SW 1271 (cell line): Measurements from ENCODE around the gene TNFRSF14.
"Not testable (repeated sequence)": the region's sequence is repeated elsewhere in the genome, so short reads cannot be mapped to it uniquely, and the experiment has no call there.

ENCODE experiments used
- DNase-seq, 2 experiments: peaks; one replicate each; lab custom pipeline; 2025; lab: John Stamatoyannopoulos, UW

Gene TNFRSF14

DNA sequence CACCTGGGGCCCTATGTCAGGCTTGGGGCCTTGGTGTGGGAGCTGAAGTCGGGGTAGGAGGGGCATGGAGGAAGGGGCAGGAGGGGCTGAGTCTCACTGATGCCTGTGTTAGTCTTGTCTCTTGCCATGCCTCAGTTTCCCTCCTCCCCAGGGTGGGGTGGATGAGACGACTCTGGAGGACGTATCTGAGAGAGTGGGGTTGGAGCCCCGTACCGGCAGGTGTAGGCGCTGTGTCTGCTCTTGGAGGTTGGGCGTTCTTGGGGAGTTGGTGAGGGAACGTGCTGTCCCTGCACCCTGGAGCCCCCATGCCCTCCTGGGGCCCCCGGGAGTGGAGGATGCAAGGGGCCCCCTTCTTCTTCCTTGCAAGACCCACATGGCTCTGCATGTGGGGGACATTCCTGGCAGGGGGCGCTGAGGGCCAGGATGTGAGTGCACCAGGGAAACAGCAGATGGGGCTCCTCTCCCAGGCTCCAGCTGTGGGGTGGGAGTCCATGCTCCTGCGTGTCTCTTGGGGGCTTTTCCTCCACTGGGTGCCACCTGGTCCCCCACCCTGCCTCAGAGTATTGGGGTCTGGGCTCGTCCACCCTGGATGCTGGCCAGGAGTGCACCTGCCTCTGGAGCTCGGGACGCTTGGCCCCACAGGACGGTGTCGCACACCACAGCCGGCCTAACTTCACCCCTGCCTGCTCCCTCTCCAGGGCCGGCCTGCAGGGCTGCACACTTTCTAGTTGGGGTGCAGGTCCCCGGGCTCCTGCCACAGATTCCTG lies 1.4 kb upstream of the TNFRSF14 start:
- no peak for DNase-seq

DNA sequence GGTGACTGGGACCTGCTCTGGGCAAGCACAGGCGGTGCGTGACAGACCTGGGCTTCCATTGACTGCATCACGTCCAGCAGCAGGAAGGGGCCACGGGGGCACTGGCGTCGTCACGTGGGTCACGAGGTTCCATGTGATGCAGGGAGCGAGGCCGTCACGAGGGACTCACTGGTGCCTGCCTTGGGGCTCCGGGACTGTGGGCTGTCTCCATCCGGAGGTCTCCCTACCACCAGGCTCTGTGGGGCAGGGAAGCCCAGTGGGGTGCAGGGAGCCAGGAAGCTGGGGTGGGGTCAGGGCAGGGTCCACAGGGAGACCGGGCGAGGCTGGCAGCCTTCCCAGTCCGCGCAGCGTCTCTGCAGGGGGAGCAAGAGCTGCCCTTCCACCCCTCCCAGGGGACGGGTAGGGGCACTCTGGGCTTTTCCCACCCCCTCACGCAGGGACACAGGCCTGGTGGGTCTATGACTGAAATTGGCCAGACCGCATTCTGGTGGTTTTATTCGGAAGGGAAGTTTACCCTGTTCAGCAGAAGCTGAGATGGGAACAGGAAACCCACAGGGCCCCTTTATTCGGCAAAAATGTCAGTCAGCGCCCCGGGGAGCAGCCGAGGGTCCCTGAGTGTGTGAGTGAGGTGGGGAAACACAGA lies 416 bp upstream of the TNFRSF14 start:
- DNase-seq = no peak

DNA sequence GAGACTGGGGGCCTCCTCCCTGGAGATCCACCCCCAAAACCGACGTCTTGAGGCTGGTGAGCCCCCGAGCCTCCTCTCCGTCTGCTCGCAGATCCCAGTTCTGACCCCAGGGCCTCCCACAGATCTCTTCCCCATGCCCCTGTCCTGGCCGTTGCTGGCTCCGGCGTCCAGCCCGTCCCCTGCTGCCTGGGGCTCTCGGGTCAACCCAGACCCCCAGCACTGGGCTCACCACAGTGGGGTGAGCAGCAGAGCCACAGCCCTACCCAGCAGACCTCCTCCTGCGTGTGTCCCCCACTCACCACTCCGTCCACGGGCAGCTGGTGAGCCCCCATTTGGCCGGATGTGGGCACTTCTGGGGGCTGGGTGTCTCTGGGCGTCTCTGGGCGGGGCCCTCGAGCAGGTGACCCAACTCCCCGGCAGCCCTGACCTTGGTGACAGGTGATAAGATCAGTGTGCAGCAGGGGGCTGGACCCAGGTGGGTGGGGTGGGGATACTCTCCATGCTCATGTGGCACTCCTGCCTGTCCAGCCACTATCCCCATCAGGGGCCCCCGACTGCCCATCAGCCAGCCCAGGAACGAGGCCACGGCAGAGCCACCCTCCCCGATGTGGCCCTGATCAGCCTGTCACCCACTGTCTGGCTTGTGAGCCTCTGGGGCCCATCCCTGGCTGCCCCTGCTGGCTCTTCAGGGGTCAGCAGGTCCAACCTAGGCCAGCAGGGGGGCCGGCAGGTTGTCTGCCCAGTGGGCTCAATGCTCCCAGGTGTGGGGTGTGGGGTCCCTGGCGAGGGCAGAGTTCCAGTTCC lies 709 bp downstream of the TNFRSF14 start:
- DNase-seq = no peak

DNA sequence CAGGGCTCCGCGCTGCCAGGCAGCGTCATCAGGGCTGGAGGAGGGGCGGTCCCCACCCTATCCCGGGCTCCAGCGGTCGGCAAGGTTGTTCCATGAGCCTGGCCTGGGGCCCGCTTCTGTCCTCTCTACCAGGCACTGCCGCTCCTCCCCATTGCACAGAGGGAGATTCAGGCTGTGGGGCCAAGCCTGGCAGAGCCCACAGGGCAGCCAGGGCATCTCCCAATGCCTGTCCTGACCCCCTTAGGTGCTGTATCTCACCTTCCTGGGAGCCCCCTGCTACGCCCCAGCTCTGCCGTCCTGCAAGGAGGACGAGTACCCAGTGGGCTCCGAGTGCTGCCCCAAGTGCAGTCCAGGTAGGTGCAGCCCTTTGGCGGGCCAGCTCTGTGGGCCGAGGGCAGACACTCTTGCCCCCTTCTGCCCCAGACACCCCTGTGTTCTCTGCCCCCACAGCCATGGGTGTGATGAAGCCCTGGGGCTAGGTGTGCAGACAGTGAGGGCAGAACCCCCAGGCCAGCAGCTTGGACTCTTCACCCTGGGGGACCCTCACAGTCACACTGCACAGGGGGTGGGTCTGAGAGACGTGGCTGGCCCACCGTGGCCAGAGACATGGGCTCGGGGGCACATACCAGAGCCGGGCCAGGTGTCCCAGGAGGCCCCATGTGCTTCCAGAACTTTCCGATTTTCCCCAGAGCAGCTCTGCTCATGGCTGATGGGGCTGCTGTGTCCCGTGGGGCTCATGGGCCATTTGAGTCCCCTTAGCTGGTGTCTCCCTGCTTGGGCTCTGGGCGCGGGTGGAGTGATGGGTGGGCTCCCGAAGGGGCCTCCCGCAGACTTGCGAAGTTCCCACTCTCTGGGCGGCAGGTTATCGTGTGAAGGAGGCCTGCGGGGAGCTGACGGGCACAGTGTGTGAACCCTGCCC lies 1.6 kb downstream of the TNFRSF14 start:
- DNase-seq = no peak

DNA sequence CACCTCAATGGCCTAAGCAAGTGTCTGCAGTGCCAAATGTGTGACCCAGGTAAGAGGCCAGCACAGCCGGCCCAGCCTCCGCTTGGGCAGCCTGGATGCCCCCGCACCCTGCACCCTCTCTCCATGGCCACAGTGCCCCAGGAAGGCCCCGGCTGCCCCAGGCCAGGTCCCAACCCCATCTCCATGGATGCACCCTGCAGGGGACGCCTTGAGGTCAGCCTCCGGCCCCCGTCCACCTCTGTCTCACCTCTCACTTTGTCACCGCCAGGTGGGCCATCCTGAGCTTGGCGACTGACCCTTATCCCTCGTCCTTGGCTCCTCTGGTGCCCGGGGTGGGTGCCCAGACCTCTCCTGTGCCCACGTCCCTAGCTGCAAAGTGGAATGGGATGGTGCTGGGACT lies 2.2 kb downstream of the TNFRSF14 start:
- DNase-seq = no peak

DNA sequence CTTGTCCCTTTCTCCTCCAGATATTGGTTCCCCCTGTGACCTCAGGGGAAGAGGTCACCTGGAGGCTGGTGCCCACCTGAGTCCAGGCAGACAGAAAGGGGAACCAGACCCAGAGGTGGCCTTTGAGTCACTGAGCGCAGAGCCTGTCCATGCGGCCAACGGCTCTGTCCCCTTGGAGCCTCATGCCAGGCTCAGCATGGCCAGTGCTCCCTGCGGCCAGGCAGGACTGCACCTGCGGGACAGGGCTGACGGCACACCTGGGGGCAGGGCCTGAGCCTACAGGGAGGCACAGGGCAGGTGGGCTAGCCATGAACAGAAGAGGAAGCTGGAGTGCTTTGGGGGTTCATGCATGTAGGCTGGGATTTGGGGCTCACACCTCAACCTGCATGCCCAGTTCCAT lies 2.7 kb downstream of the TNFRSF14 start:
- DNase-seq = no peak

DNA sequence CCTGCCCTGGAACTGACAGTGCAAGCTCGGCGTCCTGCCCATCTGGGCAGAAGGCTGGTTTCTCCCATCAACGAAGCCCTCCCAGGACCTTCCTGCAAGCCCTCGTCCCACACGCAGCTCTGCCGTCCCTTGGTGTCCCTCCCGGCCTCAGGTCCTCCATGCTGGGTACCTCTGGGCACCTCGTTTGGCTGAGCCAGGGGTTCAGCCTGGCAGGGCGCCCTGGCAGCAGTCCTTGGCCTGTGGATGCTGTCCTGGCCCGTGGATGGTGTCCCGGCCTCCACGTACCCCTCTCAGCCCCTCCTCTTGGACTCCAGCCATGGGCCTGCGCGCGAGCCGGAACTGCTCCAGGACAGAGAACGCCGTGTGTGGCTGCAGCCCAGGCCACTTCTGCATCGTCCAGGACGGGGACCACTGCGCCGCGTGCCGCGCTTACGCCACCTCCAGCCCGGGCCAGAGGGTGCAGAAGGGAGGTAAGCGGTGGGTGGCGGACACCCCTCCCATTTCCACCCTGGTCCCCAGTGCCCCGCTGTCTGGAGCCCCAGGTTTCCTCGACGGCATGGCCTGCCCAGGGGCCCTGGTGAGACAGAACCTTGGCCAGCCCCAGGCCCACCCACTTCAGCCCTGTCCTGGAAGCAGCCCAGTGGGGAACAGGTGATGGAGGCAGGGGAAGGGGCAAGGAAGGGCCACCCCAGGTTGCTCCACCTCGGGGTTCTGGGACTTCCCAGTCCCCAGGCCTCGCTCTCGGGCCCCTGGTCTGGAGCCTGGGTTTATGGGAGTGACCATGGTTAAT lies 3.5 kb downstream of the TNFRSF14 start:
- DNase-seq = no peak

DNA sequence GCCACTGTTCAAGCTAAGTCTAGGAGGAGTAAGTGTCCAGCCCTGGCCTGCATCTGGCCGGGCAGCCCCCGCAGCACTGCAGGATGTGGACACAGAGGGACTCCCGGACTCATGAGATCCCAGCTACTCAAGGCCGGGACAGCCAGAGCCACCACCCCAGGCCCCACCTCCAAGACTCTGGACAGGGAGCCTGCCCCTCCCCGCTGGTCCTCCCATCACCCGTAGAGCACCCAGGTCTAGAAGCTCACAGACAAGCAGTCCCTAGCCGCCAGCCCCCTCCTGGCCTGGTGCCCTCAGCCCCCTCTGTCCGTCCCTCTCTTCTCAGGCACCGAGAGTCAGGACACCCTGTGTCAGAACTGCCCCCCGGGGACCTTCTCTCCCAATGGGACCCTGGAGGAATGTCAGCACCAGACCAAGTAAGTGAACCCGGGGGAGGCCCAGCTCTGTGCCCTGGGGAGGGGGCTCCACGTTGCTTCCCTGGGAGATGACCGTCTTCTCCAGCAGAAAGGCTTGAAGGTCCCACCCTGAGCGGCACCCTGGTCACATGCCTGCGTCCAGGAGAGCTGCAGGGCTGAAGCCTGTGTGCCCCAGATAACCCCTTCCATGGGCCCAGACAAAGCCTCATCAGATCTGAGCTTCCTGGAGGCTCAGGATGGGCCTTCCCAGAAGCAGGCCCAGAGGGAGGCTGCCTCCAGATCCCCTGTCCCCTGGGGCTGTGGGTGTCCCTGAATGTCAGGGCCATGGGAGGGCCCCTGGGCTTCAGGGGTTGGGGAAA lies 4.3 kb downstream of the TNFRSF14 start:
- no peak for DNase-seq

DNA sequence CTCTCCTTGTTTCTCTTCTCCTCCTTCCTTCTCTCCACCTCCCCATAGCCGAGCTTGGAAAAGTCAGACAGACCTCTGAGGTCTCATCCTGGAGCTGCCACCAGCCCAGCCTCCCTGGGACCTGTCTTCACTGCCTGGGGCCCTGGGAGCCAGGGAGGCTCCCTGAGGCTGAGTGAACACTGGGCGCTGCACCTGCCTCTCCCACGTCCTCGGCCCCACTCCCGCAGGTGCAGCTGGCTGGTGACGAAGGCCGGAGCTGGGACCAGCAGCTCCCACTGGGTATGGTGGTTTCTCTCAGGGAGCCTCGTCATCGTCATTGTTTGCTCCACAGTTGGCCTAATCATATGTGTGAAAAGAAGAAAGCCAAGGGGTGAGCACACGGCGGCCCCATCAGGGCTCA lies 5.3 kb downstream of the TNFRSF14 start:
- DNase-seq = no peak

DNA sequence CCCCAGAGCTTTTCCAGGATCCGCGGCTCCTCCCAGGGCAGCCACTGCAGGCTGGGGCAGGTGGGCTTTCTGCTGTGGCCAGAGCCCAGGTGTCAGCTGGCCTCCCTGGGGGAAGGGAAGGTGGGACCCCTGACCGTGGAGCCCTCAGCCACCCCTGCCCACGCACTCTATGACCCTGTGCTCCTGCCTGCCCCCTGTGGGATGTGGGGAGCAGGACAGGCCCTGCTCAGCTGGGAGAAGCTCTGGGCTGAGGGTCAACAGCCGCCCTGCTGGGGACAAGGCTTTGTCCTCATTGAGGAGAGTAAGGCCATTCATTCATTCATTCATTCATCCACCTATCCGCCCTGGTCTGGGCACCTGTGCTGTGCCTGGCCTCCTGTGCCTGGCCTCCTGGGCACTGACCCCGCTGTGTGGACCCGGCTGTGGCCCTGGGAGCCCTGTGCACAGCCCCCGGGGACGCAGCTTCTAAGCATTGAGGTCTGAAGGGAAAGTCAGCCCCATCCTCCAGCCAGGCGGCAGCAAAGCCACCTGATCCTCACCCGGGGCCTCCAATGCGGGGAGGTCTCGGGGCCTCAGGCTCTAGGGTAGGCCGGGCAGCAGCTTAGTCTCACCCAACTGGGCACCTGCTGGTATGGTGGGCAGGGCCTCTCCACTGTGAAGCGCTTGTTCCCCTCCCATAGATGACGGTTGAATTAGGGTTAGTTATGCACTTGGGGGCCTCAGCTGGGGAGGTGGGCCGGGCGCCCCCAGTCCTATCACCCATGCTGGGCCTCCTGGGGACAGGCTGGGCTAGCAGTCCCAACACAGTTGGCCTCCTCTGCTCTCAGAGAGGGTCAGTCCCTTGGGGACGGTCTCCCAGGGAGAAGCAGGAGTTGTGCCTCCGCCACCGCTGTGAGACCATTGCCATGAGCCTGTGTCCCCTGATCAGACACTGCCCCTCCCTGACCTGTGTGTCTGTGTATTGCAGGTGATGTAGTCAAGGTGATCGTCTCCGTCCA lies 6.0 kb downstream of the TNFRSF14 start:
- DNase-seq = no peak

DNA sequence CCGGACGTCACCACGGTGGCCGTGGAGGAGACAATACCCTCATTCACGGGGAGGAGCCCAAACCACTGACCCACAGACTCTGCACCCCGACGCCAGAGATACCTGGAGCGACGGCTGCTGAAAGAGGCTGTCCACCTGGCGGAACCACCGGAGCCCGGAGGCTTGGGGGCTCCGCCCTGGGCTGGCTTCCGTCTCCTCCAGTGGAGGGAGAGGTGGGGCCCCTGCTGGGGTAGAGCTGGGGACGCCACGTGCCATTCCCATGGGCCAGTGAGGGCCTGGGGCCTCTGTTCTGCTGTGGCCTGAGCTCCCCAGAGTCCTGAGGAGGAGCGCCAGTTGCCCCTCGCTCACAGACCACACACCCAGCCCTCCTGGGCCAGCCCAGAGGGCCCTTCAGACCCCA lies 7.0 kb downstream of the TNFRSF14 start:
- DNase-seq = no peak

DNA sequence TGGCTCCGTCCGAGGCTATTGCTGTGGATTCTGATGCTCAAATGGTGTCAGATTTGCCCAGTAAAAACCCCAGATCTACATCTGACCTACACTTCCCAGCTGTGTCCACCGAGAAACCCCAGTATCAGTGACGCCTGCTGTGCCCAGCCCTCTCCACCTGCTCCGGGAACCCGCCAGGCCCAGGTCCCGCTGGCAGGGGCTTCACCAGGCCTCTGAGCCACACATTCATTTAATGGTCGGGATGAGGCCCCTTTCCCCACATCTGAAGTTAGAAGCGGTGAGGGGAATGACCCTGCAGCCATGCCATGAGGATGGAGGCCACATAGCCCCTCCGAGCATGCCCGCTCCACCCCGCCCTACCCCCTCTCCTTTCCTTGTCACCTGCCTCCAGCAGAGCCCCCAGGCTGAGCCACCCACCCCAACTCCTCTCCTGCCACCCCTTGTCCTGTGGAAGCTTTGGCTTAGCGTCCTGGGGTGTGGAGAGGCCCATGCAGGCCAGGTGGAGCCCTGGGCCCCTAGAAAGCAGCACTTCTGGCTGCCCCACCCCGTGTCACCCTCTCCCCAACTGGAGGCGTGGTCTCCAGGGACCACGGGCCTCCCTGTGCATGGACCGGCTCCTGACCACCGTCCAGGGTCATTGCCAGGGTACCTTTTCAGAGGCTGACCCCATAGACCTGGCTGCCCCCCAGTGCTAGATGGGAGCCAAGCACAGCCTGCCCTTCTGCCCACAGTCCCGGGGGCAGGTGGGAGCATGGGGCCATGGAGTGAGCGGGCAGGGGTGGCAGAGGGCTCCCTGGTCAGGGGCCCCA lies 8.0 kb downstream of the TNFRSF14 start:
- DNase-seq = no peak

DNA sequence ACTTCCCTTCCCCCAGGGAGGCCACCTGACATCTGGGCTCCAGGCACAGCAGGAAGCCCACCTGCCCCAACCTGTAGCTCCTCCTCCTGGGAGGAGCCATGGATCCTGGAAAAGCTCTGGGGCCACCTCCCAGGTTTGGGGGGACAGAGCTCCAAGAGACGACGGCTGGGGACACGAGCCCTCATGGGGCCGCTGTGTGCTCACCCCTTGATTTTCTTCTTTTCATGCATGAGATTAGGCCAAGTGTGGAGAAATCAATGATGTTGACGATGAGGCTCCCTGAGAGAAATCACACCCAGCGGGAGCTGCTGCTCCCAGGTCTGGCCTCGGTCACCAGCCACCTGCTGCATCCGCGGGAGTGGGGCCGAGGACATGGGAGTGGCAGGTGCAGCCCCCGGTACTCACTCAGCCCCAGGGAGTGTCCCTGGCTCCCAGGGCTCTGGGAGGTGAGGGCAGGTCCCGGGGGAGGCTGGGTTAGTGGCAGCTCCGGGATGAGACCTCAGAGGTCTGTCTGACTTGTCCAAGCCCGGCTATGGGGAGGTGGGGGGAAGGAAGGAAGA lies 8.7 kb downstream of the TNFRSF14 start:
- DNase-seq = no peak

DNA sequence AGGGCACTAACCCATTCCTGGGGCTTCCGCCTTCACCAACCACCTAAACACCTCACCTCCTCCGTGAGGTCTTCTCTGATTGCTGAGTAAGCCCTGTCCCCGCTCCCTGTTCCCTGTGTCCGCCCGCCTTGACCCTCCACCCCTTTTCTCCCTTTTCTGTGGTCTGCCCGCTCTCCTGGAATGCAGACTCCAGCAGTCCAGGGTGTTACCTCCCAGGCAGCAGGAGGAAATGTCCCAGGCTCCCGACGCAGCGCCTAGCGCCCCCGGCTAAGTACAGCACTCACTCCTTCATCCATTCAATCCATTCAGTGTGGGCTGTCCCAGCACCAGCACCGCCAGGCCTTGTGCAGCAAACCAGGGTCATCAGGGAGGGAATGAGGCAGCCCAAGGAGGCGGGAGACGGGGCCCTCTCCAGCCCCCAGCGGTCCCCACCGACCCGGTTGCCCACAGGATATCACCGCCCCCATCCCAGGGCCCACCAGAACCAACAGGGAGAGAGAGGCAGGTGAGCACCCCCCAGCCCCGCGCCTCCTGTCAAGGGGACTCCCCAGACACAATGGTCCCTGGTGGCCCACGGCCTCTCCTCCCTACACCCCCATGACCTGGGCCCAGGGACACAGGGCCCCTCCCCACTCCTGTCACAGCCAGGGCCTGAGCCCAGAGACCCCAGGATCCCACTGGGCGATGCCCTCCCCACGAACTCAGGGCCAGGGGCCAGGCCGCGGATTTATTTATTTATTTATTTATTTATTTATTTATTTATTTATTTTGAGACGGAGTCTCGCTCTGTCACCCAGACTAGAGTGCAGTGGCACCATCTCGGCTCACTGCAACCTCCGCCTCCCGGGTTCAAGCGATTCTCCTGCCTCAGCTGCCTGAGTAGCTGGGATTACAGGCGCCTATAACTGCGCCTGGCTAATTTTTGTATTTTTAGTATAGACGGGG lies 10.2 kb downstream of the TNFRSF14 start:
- no peak for DNase-seq

DNA sequence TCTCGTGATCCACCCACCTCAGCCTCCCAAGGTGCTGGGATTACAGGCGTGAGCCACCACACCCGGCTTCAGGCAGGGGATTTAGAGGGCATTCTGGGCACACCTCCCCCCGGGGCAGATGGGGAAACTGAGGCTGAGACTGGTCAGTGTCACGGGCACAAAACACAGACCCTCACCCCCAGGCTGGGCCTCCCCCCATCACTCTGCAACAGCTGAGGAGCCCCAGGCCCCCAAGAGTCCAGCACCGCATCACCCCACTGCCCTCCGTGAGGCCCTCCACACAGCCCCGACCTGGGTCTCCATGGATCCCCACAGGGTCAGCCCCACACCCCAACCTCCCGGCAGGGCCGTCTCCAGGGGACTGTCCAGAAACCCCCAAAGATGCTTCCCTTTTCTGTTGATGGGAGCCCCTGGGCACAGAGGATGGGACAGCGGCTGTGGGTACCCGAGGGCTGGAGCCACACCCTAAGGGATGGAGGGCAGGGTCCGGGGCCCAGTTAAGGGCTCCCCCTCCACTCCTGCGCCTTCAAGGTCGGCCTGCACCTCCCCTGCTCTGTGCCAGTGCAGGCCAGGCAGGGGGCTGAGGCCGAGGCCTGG lies 11.0 kb downstream of the TNFRSF14 start:
- no peak for DNase-seq

DNA sequence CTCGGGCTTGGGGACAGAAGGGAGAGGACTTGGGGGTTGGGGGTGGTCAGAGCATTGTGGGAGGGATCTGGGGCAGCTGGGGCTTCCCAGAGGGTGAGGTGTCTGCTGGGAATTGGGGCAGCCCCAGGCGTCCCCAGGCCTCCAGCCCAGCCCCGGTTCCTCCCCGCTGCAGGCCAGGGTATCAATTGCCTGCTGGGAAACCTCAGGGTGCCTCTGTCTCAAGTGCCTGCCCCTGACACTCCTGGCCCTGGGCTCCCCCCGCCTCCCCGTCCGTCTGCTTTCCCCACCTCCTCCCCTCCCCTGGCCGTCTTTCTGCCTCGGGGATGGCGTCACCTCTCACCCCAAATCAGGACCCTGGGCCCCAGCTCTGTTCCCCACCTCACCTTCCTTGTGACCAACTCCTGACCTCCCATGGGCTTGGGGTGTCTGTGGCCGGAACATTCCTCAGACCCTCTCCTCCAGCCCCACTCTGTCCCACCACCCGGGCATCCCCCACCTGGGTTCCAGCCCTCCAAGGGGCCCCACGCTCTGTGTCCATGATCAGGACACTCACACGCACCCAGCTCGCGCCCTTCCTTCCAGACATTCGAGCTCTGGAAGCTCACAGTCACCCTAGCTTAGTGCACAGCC lies 12.1 kb downstream of the TNFRSF14 start:
- DNase-seq = not testable (repeated sequence)
